GM21529 (cell line): Measurements from ENCODE around the gene DCC.

Source experiments
- ATAC-seq: cut with Tn5 transposase; IDR thresholded peaks from one replicate; pipeline ENCODE4 v1.9.1; 2021; ENCODE audit not compliant: unreplicated experiment

DCC gene

DNA sequence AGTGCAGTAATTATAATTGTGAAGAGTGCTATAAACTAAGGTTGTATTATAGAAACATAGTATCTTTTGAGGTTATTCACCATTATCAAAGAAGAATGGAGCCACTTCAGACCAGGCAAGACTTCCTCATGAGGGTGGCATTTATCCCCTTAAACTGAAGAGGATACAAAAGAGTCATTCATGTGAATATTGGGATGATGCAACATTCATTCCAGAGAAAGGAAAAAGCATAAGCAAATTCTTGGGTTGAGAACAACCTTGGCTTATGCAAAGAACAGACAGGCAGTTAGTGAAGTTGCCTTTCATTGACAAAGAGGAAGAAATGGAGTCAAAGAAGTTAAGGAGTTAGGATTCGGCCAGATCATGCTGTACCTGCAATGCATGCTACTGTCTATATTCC is 1201.9 kb downstream of the DCC start:
- ATAC-seq, result no peak

- ATAC-seq, result no peak
Observed at GRCh38 chr18:53543711-53544110, 1203.7 kb downstream of the DCC start.

DNA sequence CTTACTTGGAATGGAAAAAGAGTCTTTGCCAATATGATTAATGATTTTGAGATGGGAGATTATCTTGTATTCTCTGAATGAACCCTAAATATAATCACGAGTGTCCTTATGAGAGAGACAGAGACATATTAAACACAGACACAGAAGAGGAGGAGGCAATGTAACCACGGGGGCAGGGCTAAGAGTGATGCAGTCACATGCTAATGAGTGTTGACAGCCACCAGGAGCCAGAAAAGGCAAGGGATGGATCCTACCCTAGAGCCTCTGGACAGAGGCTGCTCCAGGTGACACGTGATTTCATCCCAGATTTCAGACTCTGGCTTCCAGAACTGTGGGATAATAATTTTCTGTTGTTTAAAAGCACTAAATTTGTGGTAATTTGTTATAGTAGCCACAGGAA is 1204.9 kb downstream of the DCC start:
- ATAC-seq, result no peak

DNA sequence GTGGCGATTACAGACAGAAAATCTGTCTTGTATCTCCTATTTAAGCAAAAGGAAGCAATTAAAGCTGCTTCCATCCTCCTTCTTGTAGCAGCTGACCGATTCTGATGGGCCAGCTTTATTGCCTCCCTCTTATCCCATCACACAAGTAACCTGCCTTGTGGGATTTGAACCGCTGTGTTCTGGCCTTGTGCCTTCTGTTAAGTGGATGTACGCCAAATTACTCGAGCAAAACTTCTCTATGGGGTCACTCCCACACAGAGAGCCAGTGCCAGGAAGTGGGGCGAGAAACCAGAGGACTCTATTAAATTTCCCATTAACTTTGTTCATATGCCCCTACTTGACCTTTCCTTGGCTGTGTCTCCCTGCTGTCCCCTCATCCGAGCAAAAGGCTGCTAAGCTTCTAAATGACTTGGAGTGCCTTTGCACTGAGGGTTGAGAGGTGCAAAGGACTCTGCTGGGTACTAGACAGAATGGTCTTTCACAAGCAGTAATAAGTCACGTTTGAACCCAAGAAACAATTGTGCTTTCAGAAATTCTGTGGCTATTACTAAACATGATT is 1212.0 kb downstream of the DCC start:
- ATAC-seq, result no peak

DNA sequence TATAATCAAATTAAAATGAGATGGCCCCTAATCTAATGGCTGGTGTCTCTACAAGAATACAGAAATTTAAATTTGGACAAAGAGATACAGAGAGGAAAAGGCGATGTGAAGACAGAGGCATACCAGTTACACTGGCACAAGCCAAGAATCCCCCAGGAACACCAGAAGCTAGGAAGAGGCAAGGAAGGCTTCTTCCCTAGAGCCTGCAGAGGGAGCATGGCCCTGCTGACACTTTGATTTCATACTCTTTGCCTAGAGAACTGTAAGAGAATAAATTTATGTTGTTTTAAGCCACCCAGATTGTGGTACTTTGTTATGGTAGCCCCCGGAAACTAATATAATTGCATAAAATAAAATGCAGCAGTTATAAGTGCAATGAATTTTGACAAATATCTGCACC is 1213.0 kb downstream of the DCC start:
- no peak for ATAC-seq

DNA sequence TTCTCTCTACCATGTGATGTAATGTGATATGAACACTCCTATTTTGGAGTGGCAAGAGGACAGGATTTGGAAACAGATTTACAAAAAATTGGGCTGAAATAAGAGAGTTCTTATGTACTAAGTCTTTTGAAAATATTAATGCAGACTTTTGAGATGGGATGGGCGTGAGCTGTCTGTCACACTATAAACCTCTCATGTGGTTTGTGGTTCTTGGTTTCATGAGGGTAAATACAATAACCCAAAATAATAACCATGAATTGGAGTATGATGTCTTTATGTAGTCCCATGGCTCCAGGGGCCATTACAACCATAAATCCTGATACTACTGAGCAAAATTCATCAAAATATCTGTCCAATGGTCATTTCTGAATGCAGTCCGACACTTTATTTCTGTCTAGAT is 1216.5 kb downstream of the DCC start:
- no peak for ATAC-seq

DNA sequence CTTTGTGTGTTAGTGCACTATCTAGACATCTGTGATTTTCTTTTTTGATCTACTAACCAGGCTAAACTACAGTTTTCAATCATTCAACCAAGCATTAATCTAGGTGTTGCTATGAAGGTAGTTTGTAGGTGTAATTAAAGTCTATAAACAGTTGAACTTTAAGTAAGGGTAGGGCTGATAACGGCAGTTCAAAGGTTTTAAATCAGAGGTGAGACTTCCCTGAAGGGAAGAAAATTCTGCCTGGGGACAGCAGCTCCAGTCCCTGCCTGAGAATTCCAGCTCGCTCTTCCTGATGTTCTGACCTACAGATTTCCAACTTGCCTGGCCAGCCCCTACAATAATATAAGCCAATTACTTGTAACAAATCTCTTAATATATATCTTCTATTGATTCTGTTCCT is 1220.5 kb downstream of the DCC start:
- no peak for ATAC-seq

GRCh38 chr18:53566626-53567025 is 1226.6 kb downstream of the DCC start:
- ATAC-seq, result no peak

DNA sequence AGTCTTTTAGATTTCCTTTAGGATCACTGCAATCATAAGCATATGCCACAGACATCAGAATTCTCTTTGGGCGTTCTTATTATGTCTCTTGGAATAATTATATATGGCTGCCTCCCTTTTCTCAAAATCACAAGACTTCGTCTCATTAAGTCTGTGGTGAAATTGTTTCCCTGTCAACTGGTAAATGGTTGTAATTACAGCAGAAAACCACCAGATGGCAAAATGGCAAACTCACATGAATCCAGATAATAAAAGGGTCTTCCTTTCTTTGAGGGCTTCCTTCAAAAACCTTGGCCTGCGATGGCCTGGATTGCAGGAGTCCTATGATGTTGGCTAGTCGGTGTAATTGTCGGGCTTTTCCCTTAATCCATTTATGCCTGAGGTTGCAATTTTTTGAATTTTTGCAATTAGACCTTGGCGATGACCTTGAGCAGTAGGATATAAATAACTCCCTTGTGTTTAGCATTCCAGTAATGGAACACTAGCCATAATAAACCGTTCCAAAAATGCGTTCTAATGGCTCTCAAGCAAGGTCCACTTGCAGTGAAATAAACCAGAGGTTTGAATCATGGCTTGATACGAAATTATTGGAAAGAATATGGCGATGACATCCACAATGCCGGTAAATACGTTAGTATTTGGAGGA is 1228.1 kb downstream of the DCC start:
- ATAC-seq, result no peak
